HepG2 (cell line): Measurements from ENCODE around the gene PHEX. TPM values are rescaled to one million over a fixed set of nuclear protein-coding genes. Genes with fewer than 3 reads are reported as not detected.

ENCODE experiments used
- CCAR2 ChIP-seq: fragments of 200-400 bp; formaldehyde crosslinking; optimal IDR thresholded peaks from 2 replicates; pipeline ENCODE3; 2018; ENCODE audit warnings: low read depth, mild to moderate bottlenecking, low read length, moderate library complexity
- CTCF ChIP-seq: sonication (generic); formaldehyde crosslinking; IDR thresholded peaks from 2 replicates; pipeline ENCODE4 v1.5.0; 2020; ENCODE audit warnings: mild to moderate bottlenecking, missing genetic modification reagents, moderate library complexity
- FOXM1 ChIP-seq: sonication (generic); formaldehyde crosslinking; IDR thresholded peaks from 2 replicates; pipeline ENCODE4 v1.5.0; 2020; ENCODE audit warnings: missing genetic modification reagents
- NR2F1 ChIP-seq, 2 experiments: fragments of 450-650 bp in 1 of 2; formaldehyde crosslinking in 1 of 2; IDR thresholded peaks; 2 replicates each; pipeline versions ENCODE4 v1.5.0 to v1.6.1; 2016 to 2020; ENCODE audit warnings: mild to moderate bottlenecking in 1 of 2, missing compliant biosample characterization in 1 of 2, missing genetic modification reagents in 1 of 2, moderate library complexity in 1 of 2
- SNAPC4 ChIP-seq: sonication (generic); formaldehyde crosslinking; IDR thresholded peaks from 2 replicates; pipeline ENCODE4 v1.4.0; 2020; ENCODE audit warnings: mild to moderate bottlenecking, missing genetic modification reagents
- ZNF101 ChIP-seq: sonication (generic); formaldehyde crosslinking; IDR thresholded peaks from 2 replicates; pipeline ENCODE4 v1.4.0; 2020; ENCODE audit warnings: mild to moderate bottlenecking, low read depth, missing genetic modification reagents, borderline replicate concordance
- ZNF296 ChIP-seq: sonication (generic); formaldehyde crosslinking; conservative IDR thresholded peaks from 2 replicates; pipeline ENCODE4 v1.5.0; 2020; ENCODE audit warnings: mild to moderate bottlenecking, missing genetic modification reagents
- polyA plus RNA-seq, 8 experiments: library from polyadenylated mRNA; depleted of rRNA in 3 of 8; stranded (reverse) in 7 of 8; unstranded in 1 of 8; fragments of >200 nt; fragmentation: Illumina TruSeq in 4 of 8; extraction: Trizol in 4 of 8; gene quantifications; 2 replicates each; pipeline versions ENCODE4 v1.2.1 to v1.2.3, GENCODE V29; 2011 to 2016; ENCODE audit warnings: low read depth in 4 of 8, missing spikeins in 1 of 8, mixed read lengths in 1 of 8; ENCODE audit not compliant: insufficient read depth in 1 of 8
- total RNA-seq, 5 experiments: library from RNA; depleted of rRNA; stranded (reverse); fragments of >200 nt; fragmentation: Illumina TruSeq; extraction: Trizol; gene quantifications; 2 replicates each; pipeline ENCODE4 v1.2.3, GENCODE V29; 2016; ENCODE audit warnings: low read depth in 1 of 5
- TF ChIP-seq, protein P1 (sequence below): sonication (generic); formaldehyde crosslinking; IDR thresholded peaks from 2 replicates; pipeline ENCODE4 v1.8.1; 2022; ENCODE audit warnings: mild to moderate bottlenecking, missing genetic modification reagents

Gene PHEX
- total and polyA plus RNA-seq, 2 of the 13 experiments (the other 11 are each of a cell fraction or from before 2014, with no cell fraction given) = 0.01 to 0.27 TPM

DNA sequence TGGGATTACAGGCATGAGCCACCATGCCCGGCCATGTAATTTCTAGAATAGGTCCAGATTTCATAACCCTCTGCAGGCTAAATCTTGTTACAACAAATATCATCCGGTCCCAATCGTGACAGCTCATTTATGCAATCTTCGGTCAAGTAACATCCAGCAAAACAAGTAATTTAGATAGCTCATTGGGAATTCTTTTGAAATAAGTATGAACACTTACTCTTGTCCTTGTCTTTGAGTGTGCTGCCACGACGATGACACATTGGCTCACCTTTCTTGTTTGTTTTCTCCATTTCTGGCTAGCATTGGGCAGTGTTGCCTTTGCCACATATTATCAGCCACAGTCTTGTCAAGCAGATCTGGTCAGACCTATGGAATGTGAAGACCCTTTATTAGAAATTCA, 92.0 kb downstream of the PHEX start (continued):
- TF ChIP-seq NR2F1 (CRISPR knock-in tag; IDR thresholded peaks at IDR 0.05) (no peak), ZNF101 (CRISPR knock-in tag) (no peak), ZNF296 (CRISPR knock-in tag) (no peak), CTCF (no peak), SNAPC4 (CRISPR knock-in tag) (no peak), FOXM1 (CRISPR knock-in tag) (no peak), CCAR2 (no peak)
- TF ChIP-seq, protein P1, sequence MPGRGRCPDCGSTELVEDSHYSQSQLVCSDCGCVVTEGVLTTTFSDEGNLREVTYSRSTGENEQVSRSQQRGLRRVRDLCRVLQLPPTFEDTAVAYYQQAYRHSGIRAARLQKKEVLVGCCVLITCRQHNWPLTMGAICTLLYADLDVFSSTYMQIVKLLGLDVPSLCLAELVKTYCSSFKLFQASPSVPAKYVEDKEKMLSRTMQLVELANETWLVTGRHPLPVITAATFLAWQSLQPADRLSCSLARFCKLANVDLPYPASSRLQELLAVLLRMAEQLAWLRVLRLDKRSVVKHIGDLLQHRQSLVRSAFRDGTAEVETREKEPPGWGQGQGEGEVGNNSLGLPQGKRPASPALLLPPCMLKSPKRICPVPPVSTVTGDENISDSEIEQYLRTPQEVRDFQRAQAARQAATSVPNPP = no peak
